HG03432 (cell line): ENCODE measurements around the gene SDK1.

Experiments used
- ATAC-seq: cut with Tn5 transposase; IDR thresholded peaks from one replicate; pipeline ENCODE4 v1.9.1; 2021; ENCODE audit warnings: mild to moderate bottlenecking, moderate library complexity; ENCODE audit not compliant: unreplicated experiment

Gene SDK1

GRCh38 chr7:4110438-4110837 is 809.4 kb downstream of the SDK1 start:
- no peak for ATAC-seq

- ATAC-seq: no peak
These were observed 810.1 kb downstream of the SDK1 start for GRCh38 chr7:4111166-4111565.

- ATAC-seq: no peak
These were observed 812.2 kb downstream of the SDK1 start for GRCh38 chr7:4113271-4113670.

- ATAC-seq: no peak
These were observed 812.9 kb downstream of the SDK1 start for GRCh38 chr7:4113976-4114375.

GRCh38 chr7:4115442-4115841 is 814.4 kb downstream of the SDK1 start:
- no peak for ATAC-seq

- no peak for ATAC-seq
These were observed 815.0 kb downstream of the SDK1 start for GRCh38 chr7:4115941-4116610.

- no peak for ATAC-seq
These were observed 818.8 kb downstream of the SDK1 start for GRCh38 chr7:4119848-4120247.

GRCh38 chr7:4123346-4123745 is 822.3 kb downstream of the SDK1 start:
- no peak for ATAC-seq

GRCh38 chr7:4123823-4124222 is 822.8 kb downstream of the SDK1 start:
- no peak for ATAC-seq

GRCh38 chr7:4124556-4125477 is 823.8 kb downstream of the SDK1 start:
- no peak for ATAC-seq

GRCh38 chr7:4127909-4128560 is 827.0 kb downstream of the SDK1 start:
- no peak for ATAC-seq

- ATAC-seq: no peak
These were observed 828.5 kb downstream of the SDK1 start for GRCh38 chr7:4129481-4130122.

- ATAC-seq: no peak
These were observed 830.0 kb downstream of the SDK1 start for GRCh38 chr7:4131063-4131462.

- ATAC-seq: no peak
These were observed 831.2 kb downstream of the SDK1 start for GRCh38 chr7:4132221-4132620.

- ATAC-seq: no peak
These were observed 832.5 kb downstream of the SDK1 start for GRCh38 chr7:4133491-4134044.

- ATAC-seq: no peak
These were observed 833.2 kb downstream of the SDK1 start for GRCh38 chr7:4134204-4134603.

- no peak for ATAC-seq
These were observed 833.6 kb downstream of the SDK1 start for GRCh38 chr7:4134631-4135030.

- no peak for ATAC-seq
These were observed 834.2 kb downstream of the SDK1 start for GRCh38 chr7:4135301-4135700.

- ATAC-seq: no peak
These were observed 835.0 kb downstream of the SDK1 start for GRCh38 chr7:4136036-4136435.

GRCh38 chr7:4136501-4137110 is 835.6 kb downstream of the SDK1 start:
- ATAC-seq: no peak
